K562 (cell line): Measurements from ENCODE around the gene BPI. TPM values are rescaled to one million over a fixed set of nuclear protein-coding genes. Genes with fewer than 3 reads are reported as not detected.
A peak's percentile ranks its signal among the peaks of the same experiment; 100 is the strongest.

Experiments
- BACH1 ChIP-seq: fragments of 200-800 bp; sonication (Bioruptor generic); IDR thresholded peaks from 2 replicates; pipeline ENCODE4 v1.6.1; 2016; ENCODE audit warnings: missing genetic modification characterization, missing compliant biosample characterization
- BHLHE40 ChIP-seq: IDR thresholded peaks from 2 replicates; pipeline ENCODE4 v1.6.1; 2011; ENCODE audit warnings: low read length, improper control_type of control experiment
- CREBBP ChIP-seq: IDR thresholded peaks from one replicate; pipeline ENCODE4 v1.6.1; 2012; ENCODE audit warnings: low read depth, mild to moderate bottlenecking, control low read depth, inconsistent platforms, low read length
- EP400 ChIP-seq: fragments of 450-650 bp; IDR thresholded peaks from 2 replicates; pipeline ENCODE4 v1.6.1; 2017; ENCODE audit warnings: antibody characterized with exemption, mild to moderate bottlenecking, moderate library complexity
- ESRRA ChIP-seq: fragments of 450-650 bp; IDR thresholded peaks from 2 replicates; pipeline ENCODE4 v1.6.1; 2014; ENCODE audit warnings: low read depth, mild to moderate bottlenecking, moderate library complexity, borderline replicate concordance
- FOXJ2 ChIP-seq: fragments of 200-800 bp; sonication (Bioruptor generic); IDR thresholded peaks from 2 replicates; pipeline ENCODE4 v1.6.1; 2016; ENCODE audit warnings: missing genetic modification characterization, missing compliant biosample characterization
- HIVEP1 ChIP-seq: fragments of 250-450 bp; sonication (Bioruptor Pico); IDR thresholded peaks from 2 replicates; pipeline ENCODE4 v1.4.0; 2020; ENCODE audit warnings: mild to moderate bottlenecking
- JUND ChIP-seq, 2 experiments: IDR thresholded peaks; 2 replicates in 1 of 2; 3 replicates in 1 of 2; pipeline ENCODE4 v1.6.1; 2011; ENCODE audit warnings: borderline replicate concordance in 2 of 2, low read depth in 2 of 2, low read length in 2 of 2, improper control_type of control experiment in 1 of 2, missing biosample characterization in 1 of 2, missing genetic modification characterization in 1 of 2, missing genetic modification reagents in 1 of 2
- KLF13 ChIP-seq: fragments of 450-650 bp; IDR thresholded peaks from 2 replicates; pipeline ENCODE4 v1.6.1; 2016; ENCODE audit warnings: missing genetic modification characterization, low read depth, mild to moderate bottlenecking, missing compliant biosample characterization, moderate library complexity, borderline replicate concordance
- MCM7 ChIP-seq, 2 experiments: fragments of 450-650 bp; IDR thresholded peaks; 2 replicates each; pipeline ENCODE4 v1.6.1; 2016 to 2018
- MTA2 ChIP-seq: fragments of 450-650 bp; IDR thresholded peaks from 2 replicates; pipeline ENCODE4 v1.6.1; 2016; ENCODE audit warnings: low read depth
- NR2C1 ChIP-seq, 2 experiments: fragments of 450-650 bp; IDR thresholded peaks; 2 replicates each; pipeline ENCODE4 v1.6.1; 2017; ENCODE audit warnings: mild to moderate bottlenecking in 2 of 2, antibody characterized with exemption in 1 of 2, inconsistent platforms in 1 of 2, missing compliant biosample characterization in 1 of 2, missing genetic modification characterization in 1 of 2
- SP1 ChIP-seq: sonication (generic); formaldehyde crosslinking; IDR thresholded peaks from 2 replicates; pipeline ENCODE4 v1.8.1; 2022; ENCODE audit warnings: mild to moderate bottlenecking, missing genetic modification reagents
- XRCC5 ChIP-seq: fragments of 200-400 bp; formaldehyde crosslinking; IDR thresholded peaks from 2 replicates; pipeline ENCODE4 v1.6.1; 2017; ENCODE audit warnings: low read depth, mild to moderate bottlenecking, low read length
- ZEB2 ChIP-seq: fragments of 450-650 bp; IDR thresholded peaks from 2 replicates; pipeline ENCODE4 v1.6.1; 2016
- ZNF140 ChIP-seq: fragments of 250-450 bp; sonication (Bioruptor Pico); IDR thresholded peaks from 2 replicates; pipeline ENCODE4 v1.8.0; 2021; ENCODE audit warnings: moderate library complexity, mild to moderate bottlenecking, inconsistent platforms
- ZNF146 ChIP-seq: IDR thresholded peaks from one replicate; pipeline ENCODE4 v1.6.1; 2018; ENCODE audit warnings: missing compliant biosample characterization; ENCODE audit not compliant: unreplicated experiment
- ZNF212 ChIP-seq: fragments of 450-650 bp; formaldehyde crosslinking; IDR thresholded peaks from 2 replicates; pipeline ENCODE4 v1.4.0; 2020; ENCODE audit warnings: mild to moderate bottlenecking
- ZNF436 ChIP-seq: fragments of 250-450, 450-650 bp; sonication (Bioruptor Pico); formaldehyde crosslinking; IDR thresholded peaks from 2 replicates; pipeline ENCODE4 v1.7.0; 2020; ENCODE audit warnings: mild to moderate bottlenecking
- ZNF445 ChIP-seq: fragments of 250-450 bp; sonication (Bioruptor Pico); IDR thresholded peaks from 2 replicates; pipeline ENCODE4 v1.4.0; 2020; ENCODE audit warnings: low read depth, mild to moderate bottlenecking, moderate library complexity
- ZNF644 ChIP-seq: fragments of 200-800 bp; sonication (Bioruptor generic); IDR thresholded peaks from 2 replicates; pipeline ENCODE4 v1.6.1; 2016; ENCODE audit warnings: low read depth, missing genetic modification characterization, missing compliant biosample characterization
- polyA plus RNA-seq, 8 experiments: library from polyadenylated mRNA; depleted of rRNA in 4 of 8; stranded (reverse) in 5 of 8; unstranded in 3 of 8; fragments of >200 nt; fragmentation: Nextera tagmentation in 2 of 8; fragmentation: Illumina TruSeq in 1 of 8; extraction: Ambion mirVana in 2 of 8; extraction: Trizol in 1 of 8; gene quantifications; 2 replicates each; pipeline versions ENCODE4 v1.2.1 to v1.2.3, GENCODE V29; 2011 to 2014; ENCODE audit warnings: inconsistent platforms in 1 of 8, missing spikeins in 1 of 8
- total RNA-seq, 7 experiments: library from RNA; depleted of rRNA in 6 of 7; stranded (reverse); fragments of >200 nt in 6 of 7; fragmentation: Illumina TruSeq in 2 of 7; extraction: Trizol in 2 of 7; gene quantifications; 2 replicates each; pipeline versions ENCODE4 v1.2.1 to v1.2.3, GENCODE V29; 2011 to 2021; ENCODE audit warnings: low replicate concordance in 1 of 7
- TF ChIP-seq, protein P1 (sequence below): fragments of 250-450 bp; sonication (Bioruptor Pico); IDR thresholded peaks from 2 replicates; pipeline ENCODE4 v1.5.0; 2020; ENCODE audit warnings: mild to moderate bottlenecking
- TF ChIP-seq, protein P2 (sequence below): fragments of 250-450 bp; sonication (Bioruptor Pico); IDR thresholded peaks from 2 replicates; pipeline ENCODE4 v1.4.0; 2020
- TF ChIP-seq, protein P3 (sequence below): fragments of 450-650 bp; formaldehyde crosslinking; IDR thresholded peaks from 2 replicates; pipeline ENCODE4 v1.4.0; 2020; ENCODE audit warnings: mild to moderate bottlenecking, mixed read lengths
- TF ChIP-seq, protein P4 (sequence below): fragments of 250-450 bp; sonication (Bioruptor Pico); IDR thresholded peaks from 2 replicates; pipeline ENCODE4 v1.8.0; 2022; ENCODE audit warnings: moderate library complexity, mild to moderate bottlenecking, inconsistent platforms
- TF ChIP-seq, protein P5 (sequence below): sonication (generic); formaldehyde crosslinking; IDR thresholded peaks from 2 replicates; pipeline ENCODE4 v1.8.0; 2022; ENCODE audit warnings: mild to moderate bottlenecking, missing genetic modification reagents

Gene BPI
- total and polyA plus RNA-seq, 9 of the 15 experiments (the other 6 are each of a cell fraction or from before 2014, with no cell fraction given): not detected

DNA sequence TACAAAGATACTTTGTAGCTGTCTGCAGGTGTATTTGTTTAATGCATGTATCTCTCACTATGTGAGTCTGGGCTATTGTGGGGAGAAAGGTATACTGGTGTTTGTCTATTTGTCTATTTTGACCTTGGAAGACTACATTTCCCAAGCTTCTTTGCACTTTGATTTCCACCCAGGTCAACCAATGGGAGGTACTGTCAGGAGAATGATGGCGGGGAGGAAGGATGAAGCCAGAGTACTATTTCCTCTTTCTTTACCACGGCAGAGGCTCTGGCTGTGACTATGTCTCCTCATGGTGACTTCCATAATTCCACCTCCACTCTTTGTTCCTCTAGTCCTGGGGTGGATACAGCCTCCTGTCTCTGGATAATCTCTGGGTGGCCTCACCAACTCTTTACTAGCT lies 65.4 kb downstream of the BPI start (continued):
- no peak for TF ChIP-seq ZNF644 (tag)
- TF ChIP-seq JUND (IDR thresholded peaks at IDR 0.05; ENCODE audit: borderline replicate concordance, low read depth, low read length): peak; percentile 31; the same call in 1 of the 2 replicates
- TF ChIP-seq JUND (tag; IDR thresholded peaks at IDR 0.05; ENCODE audit: borderline replicate concordance, low read depth, low read length): no peak
- TF ChIP-seq ZNF445 (CRISPR knock-in tag): no peak
- TF ChIP-seq CREBBP: no peak
- TF ChIP-seq NR2C1 (IDR thresholded peaks at IDR 0.05): peak; percentile 67
- TF ChIP-seq NR2C1 (tag; IDR thresholded peaks at IDR 0.05): peak; percentile 89
- no peak for TF ChIP-seq MTA2
- TF ChIP-seq HIVEP1 (CRISPR knock-in tag): no peak
- no peak for TF ChIP-seq ZNF436 (CRISPR knock-in tag)
- TF ChIP-seq, protein P1, sequence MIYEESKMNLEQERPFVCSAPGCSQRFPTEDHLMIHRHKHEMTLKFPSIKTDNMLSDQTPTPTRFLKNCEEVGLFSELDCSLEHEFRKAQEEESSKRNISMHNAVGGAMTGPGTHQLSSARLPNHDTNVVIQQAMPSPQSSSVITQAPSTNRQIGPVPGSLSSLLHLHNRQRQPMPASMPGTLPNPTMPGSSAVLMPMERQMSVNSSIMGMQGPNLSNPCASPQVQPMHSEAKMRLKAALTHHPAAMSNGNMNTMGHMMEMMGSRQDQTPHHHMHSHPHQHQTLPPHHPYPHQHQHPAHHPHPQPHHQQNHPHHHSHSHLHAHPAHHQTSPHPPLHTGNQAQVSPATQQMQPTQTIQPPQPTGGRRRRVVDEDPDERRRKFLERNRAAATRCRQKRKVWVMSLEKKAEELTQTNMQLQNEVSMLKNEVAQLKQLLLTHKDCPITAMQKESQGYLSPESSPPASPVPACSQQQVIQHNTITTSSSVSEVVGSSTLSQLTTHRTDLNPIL: no peak
- no peak for TF ChIP-seq MCM7 (IDR thresholded peaks at IDR 0.05)
- TF ChIP-seq ZEB2: no peak
- TF ChIP-seq BACH1: no peak
- TF ChIP-seq, protein P2, sequence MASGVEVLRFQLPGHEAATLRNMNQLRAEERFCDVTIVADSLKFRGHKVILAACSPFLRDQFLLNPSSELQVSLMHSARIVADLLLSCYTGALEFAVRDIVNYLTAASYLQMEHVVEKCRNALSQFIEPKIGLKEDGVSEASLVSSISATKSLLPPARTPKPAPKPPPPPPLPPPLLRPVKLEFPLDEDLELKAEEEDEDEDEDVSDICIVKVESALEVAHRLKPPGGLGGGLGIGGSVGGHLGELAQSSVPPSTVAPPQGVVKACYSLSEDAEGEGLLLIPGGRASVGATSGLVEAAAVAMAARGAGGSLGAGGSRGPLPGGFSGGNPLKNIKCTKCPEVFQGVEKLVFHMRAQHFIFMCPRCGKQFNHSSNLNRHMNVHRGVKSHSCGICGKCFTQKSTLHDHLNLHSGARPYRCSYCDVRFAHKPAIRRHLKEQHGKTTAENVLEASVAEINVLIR (CRISPR knock-in tag): no peak
- TF ChIP-seq ZNF140: no peak
- TF ChIP-seq, protein P3, sequence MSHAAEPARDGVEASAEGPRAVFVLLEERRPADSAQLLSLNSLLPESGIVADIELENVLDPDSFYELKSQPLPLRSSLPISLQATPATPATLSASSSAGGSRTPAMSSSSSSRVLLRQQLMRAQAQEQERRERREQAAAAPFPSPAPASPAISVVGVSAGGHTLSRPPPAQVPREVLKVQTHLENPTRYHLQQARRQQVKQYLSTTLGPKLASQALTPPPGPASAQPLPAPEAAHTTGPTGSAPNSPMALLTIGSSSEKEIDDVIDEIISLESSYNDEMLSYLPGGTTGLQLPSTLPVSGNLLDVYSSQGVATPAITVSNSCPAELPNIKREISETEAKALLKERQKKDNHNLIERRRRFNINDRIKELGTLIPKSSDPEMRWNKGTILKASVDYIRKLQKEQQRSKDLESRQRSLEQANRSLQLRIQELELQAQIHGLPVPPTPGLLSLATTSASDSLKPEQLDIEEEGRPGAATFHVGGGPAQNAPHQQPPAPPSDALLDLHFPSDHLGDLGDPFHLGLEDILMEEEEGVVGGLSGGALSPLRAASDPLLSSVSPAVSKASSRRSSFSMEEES: no peak
- no peak for TF ChIP-seq ESRRA
- TF ChIP-seq, protein P4, sequence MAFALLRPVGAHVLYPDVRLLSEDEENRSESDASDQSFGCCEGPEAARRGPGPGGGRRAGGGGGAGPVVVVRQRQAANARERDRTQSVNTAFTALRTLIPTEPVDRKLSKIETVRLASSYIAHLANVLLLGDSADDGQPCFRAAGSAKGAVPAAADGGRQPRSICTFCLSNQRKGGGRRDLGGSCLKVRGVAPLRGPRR (CRISPR knock-in tag): no peak
- TF ChIP-seq EP400: no peak
- TF ChIP-seq, protein P5, sequence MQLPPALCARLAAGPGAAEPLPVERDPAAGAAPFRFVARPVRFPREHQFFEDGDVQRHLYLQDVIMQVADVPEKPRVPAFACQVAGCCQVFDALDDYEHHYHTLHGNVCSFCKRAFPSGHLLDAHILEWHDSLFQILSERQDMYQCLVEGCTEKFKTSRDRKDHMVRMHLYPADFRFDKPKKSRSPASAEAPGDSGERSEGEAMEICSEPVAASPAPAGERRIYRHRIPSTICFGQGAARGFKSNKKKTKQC: no peak
- TF ChIP-seq XRCC5: no peak
- no peak for TF ChIP-seq ZNF212 (CRISPR knock-in tag)
- TF ChIP-seq BHLHE40: no peak
- TF ChIP-seq KLF13 (tag): no peak
- no peak for TF ChIP-seq ZNF146 (CRISPR knock-in tag)
- no peak for TF ChIP-seq SP1 (CRISPR knock-in tag)
- TF ChIP-seq FOXJ2 (tag): no peak
